Right atrium auricular region (tissue), 2 donors: ENCODE results near the gene CMTM4. TPM values are rescaled to one million over a fixed set of nuclear protein-coding genes. Genes with fewer than 3 reads are reported as not detected.
A peak's percentile ranks its signal among the peaks of the same experiment; 100 is the strongest.

Experiments used
- DNase-seq: peaks from one replicate; pipeline ENCODE4 v3.0.0-alpha.2; 2019; ENCODE audit warnings: low spot score
- H3K27ac ChIP-seq, 2 donors: fragments of 200-600 bp; sonication (generic); 1 replicate in 1 of 2; 2 replicates in 1 of 2; pipeline ENCODE4 v1.5.1; 2016 to 2019
- H3K27me3 ChIP-seq, 2 donors: fragments of 200-600 bp; sonication (generic); one replicate each; pipeline versions ENCODE4 v1.5.1 to v1.6.0; 2017 to 2019
- H3K36me3 ChIP-seq: fragments of 200-600 bp; sonication (generic); one replicate; pipeline ENCODE4 v1.5.1; 2016
- H3K4me1 ChIP-seq, 2 donors: fragments of 200-600 bp; sonication (generic); one replicate each; pipeline versions ENCODE4 v1.5.1 to v1.6.0; 2017 to 2019
- H3K4me3 ChIP-seq, 2 donors: fragments of 200-600 bp; sonication (generic); 1 replicate in 1 of 2; 2 replicates in 1 of 2; pipeline ENCODE4 v1.5.1; 2017 to 2019; ENCODE audit warnings: mild to moderate bottlenecking in 1 of 2, moderate library complexity in 1 of 2
- H3K9me3 ChIP-seq, 2 donors: fragments of 200-600 bp; sonication (generic); one replicate each; pipeline ENCODE4 v1.5.1; 2019
- total RNA-seq, 2 donors: library from RNA; depleted of rRNA; stranded (reverse); fragments of >200 nt; gene quantifications; one replicate each; pipeline ENCODE4 v1.1.0, GENCODE V29; 2016
- TF ChIP-seq, protein P1 (sequence below), 2 donors: fragments of 200-600 bp; sonication (generic); IDR thresholded peaks; one replicate each; pipeline ENCODE4 v1.5.1; 2019; ENCODE audit warnings: antibody characterized with exemption in 2 of 2

The CMTM4 gene
- total RNA-seq, 2 donors from 2014 or later = 7.5 to 15.2 TPM

DNA sequence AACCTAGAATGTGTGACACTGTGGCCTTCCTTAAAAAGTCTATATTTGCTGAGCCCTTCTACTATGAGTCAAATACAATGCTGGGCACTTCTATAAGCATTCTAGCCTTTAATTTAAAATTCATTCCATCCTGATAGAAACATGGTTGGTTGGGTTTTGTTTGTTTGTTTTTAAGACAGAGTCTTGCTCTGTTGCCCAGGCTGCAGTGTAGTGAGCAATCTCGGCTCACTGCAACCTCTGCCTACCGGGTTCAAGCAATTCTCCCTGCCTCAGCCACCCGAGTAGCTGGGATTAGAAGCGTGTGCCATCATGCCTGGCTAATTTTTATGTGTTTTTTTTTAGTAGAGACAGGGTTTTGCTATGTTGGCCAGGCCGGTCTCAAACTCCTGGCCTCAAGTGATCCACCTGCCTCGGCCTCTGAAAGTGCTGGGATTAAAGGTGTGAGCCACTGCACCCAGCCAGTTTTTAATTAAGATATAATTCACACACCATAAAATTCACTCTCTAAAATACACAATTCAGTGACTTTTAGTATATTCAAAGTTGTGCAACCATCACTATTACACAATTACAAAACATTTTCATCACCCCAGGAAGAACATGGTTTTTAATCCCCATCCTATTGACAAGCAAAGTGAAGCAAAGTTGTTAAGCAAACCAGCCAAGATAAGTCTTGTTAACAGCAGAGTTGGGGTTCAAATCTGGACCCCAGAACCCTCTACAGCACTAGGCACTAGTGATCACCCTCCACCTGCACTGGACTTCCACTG, 42.8 kb downstream of the CMTM4 start:
- Histone ChIP-seq H3K36me3 (no peaks in the 10 kb centered on the region), H3K27me3 (no peaks in the 10 kb centered on the region), H3K27ac (no peak overlapping the region), H3K4me1 (peaks cover 0 to 10% of the 10 kb centered on the region in 2 donors), H3K4me3 (no peak overlapping the region), H3K9me3 (no peaks in the 10 kb centered on the region)
- DNase-seq = no peak
- TF ChIP-seq, protein P1, sequence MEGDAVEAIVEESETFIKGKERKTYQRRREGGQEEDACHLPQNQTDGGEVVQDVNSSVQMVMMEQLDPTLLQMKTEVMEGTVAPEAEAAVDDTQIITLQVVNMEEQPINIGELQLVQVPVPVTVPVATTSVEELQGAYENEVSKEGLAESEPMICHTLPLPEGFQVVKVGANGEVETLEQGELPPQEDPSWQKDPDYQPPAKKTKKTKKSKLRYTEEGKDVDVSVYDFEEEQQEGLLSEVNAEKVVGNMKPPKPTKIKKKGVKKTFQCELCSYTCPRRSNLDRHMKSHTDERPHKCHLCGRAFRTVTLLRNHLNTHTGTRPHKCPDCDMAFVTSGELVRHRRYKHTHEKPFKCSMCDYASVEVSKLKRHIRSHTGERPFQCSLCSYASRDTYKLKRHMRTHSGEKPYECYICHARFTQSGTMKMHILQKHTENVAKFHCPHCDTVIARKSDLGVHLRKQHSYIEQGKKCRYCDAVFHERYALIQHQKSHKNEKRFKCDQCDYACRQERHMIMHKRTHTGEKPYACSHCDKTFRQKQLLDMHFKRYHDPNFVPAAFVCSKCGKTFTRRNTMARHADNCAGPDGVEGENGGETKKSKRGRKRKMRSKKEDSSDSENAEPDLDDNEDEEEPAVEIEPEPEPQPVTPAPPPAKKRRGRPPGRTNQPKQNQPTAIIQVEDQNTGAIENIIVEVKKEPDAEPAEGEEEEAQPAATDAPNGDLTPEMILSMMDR (IDR thresholded peaks at IDR 0.05) = no peak

DNA sequence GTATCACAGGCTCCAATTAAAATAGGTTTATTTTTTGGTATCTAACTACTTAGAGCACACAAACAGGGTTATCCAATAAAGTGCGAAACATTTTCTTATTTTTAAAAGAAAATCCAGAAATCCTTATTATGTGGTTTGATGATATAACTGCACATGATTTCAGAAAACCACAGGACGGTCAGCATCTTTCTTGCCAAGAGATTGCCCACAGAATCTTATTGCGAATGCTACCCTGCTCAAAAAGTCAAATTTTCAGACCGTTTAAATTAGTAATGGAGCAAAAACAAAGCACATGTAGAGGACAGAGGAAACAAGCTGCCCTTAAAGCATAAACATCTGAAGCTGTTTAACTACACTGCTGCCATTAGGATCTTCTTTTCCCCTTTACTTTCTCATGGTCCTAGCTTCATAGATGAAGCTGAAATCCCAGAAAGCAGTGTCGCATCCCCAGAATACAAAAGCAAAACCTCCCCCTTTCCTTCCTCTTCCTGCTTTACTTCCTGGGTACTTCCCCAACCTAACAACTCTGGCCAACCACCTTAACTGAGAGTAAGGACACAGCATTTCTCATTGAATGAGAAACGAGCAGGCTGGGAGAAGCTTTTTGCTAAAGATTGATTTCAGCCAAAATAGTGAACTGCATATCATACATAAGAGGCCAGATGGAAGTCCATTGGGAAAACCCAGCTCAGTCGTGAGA, 43.7 kb downstream of the CMTM4 start:
- H3K27ac ChIP-seq = no peak overlapping the region
- DNase-seq = no peak
- no peaks in the 10 kb centered on the region for H3K27me3 ChIP-seq
- H3K4me3 ChIP-seq = no peak overlapping the region
- TF ChIP-seq, protein P1 (IDR thresholded peaks at IDR 0.05) = no peak
- H3K36me3 ChIP-seq = no peaks in the 10 kb centered on the region
- no peaks in the 10 kb centered on the region for H3K9me3 ChIP-seq
- H3K4me1 ChIP-seq = peaks cover 0 to 10% of the 10 kb centered on the region in 2 donors

DNA sequence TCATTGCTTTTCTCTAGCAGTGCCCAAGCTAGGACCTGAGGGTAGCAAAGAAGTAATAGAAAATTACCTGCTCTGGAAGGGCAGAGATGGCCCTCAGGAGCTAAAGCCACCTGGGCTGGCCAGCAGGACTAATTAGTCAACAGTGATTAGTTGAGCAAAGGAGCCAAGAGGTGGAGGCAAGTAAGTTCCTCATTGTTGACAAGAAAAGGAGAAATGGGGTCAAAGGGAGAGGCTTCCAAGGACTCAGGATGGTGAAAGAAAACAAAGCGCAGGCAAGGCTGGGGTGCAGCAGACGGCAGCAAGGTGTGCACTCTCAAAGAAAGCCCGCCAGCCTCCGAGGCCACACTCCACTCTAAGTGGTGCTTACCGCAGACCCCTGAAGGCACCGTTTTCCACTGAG, 44.6 kb downstream of the CMTM4 start:
- no peak overlapping the region for H3K27ac ChIP-seq
- no peak overlapping the region for H3K4me3 ChIP-seq
- DNase-seq = no peak
- H3K9me3 ChIP-seq = no peaks in the 10 kb centered on the region
- TF ChIP-seq, protein P1 (IDR thresholded peaks at IDR 0.05) = no peak
- no peaks in the 10 kb centered on the region for H3K36me3 ChIP-seq
- H3K4me1 ChIP-seq = peaks cover 0 to 10% of the 10 kb centered on the region in 2 donors
- no peaks in the 10 kb centered on the region for H3K27me3 ChIP-seq

DNA sequence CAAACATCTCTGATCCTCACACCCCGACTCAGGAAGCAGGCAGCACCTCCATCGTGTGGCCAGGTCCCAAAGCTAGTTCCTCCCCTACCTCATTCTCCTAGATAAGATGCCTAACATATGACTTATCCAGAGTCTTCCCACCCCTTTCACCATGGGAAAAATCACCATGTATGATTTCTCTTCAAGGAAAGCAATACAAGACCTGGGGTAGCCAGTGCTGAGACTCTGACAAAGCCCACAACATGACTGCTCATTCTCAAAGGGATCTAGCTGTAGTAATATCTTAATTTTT, 45.1 kb downstream of the CMTM4 start:
- TF ChIP-seq, protein P1 (IDR thresholded peaks at IDR 0.05) = no peak
- no peak for DNase-seq
- Histone ChIP-seq H3K36me3 (no peaks in the 10 kb centered on the region), H3K4me1 (peaks cover 0 to 10% of the 10 kb centered on the region in 2 donors), H3K27me3 (no peaks in the 10 kb centered on the region), H3K27ac (no peak overlapping the region), H3K4me3 (peak overlapping the region in 1 of 2 donors; percentile 21), H3K9me3 (no peaks in the 10 kb centered on the region)

DNA sequence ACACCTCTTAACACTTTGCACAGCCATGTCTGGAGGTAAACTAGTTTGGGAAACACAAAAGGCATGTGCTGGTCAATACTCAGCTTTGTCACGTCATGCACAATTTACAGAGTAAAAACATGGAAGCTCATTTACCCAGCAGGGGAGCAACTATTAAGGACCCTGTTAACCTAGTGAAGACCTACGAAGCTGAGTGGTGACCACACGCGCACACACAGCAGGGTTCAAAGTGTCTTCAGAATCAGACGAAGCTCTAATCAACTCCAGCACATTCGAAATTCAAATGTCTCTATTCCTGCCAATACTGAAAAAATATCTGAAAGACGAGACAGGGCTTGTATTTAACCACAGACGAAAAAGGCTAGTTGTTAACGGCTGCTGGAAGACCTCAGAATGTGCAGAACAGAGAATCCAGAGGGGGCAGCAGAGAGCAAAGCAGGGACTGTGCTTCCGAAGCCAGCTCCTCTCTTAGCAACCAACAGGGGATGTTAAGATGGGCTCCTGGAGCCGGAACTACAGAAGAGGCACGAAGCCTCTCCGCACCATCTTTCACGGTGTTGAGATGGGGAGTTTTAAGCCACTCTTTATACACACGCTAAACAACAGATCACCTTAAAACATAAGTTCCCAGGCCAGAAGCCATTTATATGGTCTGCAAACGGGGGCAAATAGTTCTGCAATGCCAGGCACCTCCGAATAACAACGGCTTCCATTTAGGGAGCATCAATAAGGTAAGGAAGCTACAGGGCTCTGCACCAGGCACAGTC, 45.7 kb downstream of the CMTM4 start:
- Histone ChIP-seq H3K9me3 (no peaks in the 10 kb centered on the region), H3K27ac (no peak overlapping the region), H3K4me3 (peak overlapping the region in 1 of 2 donors; percentile 21), H3K36me3 (no peaks in the 10 kb centered on the region), H3K4me1 (peaks cover 0 to 10% of the 10 kb centered on the region in 2 donors), H3K27me3 (no peaks in the 10 kb centered on the region)
- TF ChIP-seq, protein P1 (IDR thresholded peaks at IDR 0.05) = peak; percentile 70 to 92
- peak; percentile 80 for DNase-seq
